Measurements from ENCODE around the gene SLC12A5.

SLC12A5 gene

DNA sequence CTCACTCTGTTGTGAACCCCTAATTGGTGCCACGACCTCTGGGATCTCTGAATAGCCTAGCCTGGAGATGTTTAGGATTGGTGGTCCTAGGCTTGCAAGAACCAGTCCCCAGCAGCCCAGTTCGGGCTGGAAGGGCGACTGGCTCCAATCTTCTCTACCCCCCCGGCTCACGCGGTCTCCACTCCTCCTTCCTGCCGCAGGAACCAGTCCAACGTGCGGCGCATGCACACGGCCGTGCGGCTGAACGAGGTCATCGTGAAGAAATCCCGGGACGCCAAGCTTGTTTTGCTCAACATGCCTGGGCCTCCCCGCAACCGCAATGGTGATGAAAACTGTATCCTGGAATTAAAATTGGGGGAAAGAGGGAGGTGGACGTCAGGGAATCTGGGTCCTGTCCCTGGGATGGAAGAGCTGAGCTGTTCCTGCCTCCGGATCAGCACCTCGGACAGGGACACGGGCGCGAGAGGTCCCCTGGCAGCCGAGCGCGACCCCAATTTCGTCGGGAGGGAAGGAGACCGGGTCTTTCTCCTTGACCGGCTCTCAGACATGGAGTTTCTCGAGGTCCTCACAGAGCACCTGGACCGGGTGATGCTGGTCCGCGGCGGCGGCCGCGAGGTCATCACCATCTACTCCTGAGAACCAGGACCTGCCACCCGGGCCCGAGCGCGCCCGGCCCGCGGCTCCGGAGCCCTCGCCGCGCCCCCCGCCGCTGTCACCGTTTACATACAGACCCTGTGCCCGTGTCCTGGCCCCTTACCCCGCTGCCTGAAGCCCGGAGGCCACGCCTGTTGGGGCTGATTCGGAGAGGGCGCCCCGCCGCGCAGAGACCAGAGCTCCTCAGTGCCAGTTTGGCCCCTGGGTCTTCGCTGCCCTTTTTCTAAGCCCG, 28.2 kb downstream of the SLC12A5 start:
- no peak for DNase-seq

DNA sequence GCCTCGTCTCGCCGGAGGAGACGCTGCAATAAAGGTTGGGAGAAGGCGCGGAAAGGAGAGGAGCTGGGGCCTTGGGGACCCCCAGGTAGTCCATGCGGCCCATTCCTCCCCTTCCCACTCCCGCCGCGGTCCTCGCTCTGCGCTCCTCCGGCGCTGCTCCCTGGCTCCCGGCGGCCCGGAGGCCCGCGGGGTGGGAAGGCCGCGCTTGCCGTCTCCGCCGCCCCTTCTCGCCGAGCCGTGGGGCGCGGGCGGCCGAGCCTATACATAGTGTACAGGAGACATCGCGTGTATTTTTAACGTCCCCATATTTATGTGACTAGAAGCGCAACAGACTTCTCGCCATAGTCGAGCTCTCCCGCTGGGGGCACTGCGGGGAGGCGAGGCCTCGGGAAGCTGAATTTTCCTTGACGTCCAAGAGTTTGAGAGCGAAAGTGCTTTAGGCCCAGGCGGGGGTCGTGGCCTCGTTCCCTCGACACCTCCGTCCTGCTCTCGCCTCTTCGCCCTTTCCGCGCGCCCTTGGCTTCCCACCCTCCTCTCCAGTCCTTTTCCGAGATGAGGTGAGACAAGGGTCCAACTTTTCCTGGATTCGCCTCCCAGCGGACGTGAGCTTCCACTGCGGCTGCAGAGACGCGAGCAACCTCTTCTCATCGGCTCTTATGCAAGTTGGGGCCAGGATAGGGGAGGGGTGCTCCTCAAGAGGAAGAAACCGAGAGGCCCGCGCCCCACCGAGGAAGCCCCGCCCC, 29.0 kb downstream of the SLC12A5 start:
- no peak for DNase-seq

DNA sequence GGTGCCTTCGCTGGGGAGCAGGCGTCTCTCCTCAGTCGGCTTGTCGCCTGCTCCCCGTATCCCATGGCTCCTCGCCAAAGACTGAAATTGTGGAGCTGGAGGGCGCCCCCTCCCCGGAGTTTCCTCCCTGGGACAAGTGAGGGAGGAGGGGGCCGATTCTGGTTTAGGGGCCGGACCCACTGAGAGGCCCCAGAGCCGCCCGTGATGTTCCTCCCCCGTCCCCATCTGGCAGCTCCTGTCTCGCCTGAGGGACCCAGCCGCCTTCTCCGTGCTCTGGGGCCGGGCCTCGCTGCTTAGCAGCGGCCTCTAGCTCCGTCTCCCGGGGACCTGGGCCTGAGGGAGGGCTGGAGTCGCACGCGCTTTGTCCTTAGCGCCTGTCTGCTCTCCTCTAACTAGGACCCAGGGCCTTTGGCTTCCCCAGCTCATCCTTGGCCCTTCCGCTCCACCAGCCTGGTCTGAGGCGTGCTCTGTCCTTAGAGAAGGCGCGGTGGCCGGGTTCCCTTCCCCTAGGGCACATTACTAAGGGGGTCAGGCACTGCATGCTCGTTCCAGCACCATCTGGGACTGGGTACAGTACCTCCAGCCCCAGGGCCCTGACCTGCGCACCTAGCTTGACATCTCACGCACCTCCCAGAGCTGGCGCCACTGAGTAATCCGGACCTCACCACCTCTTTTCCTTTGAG, 29.7 kb downstream of the SLC12A5 start:
- DNase-seq = no peak

DNA sequence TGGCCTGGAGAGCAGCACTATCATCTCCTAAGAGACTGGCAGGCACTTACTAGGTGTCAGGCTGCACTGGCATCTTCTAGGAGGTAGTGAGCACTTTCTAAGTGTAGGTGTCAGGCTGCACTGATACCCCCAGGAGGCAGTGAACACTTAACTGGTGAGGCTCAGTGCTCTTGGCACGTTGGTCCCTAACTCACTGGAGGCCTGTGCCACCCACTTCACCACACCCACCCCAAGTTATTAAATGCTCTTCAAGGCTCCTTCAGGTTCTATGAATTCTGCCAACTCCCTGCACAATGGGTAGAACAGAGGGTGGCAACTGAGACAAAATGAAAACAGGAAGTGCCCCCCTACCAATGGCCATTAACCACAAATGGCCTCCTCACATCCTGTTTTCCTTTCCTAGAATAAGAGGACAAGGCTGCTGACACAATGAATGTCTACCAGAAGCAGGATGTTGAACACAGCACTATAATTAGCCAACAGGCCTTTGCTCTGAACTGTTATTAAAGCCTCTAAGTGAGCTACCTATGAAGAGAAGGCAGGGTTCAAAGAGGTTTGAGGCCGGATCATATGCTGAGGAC, 31.4 kb downstream of the SLC12A5 start:
- no peak for DNase-seq

DNA sequence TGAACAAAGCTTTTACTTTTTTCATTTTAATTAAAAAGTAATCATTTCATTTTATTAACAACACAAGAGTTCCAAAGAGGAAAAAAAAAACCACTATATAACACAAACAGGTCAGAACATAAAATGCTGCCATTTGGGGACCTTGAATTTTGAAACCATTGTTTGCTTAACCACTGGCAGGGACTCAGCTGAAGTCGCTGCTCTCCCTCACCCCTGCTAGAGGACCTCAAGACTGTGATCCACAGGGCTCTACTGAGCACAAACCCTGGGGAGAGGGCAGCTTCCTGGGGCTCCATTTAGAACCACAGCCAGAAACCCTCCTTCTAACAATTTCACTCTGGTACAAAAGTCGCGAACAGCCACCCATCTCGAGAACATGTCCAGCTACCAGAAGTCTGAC, 32.0 kb downstream of the SLC12A5 start:
- DNase-seq = no peak

DNA sequence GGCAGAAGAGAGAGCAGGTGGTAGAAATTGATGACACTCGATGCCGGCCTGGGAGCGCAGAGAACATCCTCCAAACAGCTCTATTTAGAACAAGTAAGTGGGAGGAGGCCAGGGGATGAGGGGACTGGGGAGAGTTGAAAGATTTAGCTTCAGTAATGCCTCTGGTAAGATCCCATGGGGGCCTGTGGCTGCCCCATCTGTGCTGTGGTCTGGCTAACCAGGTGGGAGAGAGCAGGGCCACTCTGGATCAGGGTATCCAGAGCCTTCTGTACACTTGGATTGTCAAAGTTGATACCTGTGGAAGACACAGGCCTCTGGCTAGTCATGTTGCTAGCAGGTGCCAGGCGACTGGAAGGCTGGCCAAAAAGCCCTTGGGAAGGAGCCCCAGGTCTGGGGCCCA, 33.1 kb downstream of the SLC12A5 start:
- no peak for DNase-seq

DNA sequence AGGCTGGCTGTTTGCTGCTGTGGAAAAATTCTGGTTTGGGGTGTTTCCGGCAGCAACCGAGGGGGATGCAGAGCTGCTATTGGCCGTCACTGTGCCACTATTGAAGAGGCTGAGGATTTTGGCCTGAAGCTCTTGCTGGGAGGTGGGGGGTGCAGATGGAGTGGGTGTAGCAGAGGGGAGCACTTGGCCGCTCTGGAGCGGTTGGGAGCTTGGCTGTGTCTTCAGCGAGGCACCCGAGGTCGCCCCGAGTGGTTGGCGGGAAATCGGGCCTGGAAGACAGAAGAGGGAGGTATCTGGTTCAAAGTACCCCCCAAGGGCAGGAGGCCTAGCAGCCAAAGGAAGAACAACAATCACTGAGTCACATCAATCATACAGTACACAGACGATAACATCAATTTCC, 33.6 kb downstream of the SLC12A5 start:
- no peak for DNase-seq

DNA sequence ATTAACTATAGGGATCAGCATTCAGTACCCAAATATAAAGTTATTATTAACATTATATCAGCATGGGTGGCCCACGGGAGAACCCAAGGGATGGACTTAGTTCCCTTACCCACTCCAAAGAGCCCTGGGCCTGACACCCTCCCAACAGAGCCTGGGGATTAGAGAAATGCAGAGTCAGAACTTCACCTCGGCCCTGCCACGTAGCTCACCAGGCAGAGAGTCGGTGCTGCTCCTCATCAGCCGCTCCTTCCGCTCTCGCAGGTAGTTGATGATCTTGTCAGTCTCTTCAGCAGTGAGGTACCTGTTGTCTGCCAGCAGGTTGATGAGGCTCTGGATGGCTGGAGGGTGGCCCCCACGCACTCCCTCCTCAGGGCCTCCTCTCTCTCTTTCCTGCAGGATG, 34.1 kb downstream of the SLC12A5 start:
- no peak for DNase-seq

DNA sequence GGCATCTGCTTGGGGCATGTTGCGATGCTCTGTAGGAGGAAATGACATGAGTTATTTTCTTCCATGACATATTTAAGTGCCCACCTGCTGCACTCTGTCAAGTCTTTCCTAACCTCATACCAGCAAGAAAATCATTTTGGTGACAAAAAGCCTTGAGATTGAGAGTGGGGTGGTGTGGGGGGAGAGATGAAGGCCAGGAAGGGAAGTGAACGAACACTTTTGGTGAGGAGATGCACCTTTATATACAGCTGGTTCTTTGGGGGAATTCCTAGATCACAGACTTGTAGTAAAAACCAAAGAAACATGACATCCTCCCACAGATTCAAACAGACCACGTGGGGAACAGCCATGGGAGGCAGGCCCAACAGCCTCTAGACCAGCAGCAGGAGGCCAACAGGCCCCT, 34.6 kb downstream of the SLC12A5 start:
- DNase-seq = no peak

DNA sequence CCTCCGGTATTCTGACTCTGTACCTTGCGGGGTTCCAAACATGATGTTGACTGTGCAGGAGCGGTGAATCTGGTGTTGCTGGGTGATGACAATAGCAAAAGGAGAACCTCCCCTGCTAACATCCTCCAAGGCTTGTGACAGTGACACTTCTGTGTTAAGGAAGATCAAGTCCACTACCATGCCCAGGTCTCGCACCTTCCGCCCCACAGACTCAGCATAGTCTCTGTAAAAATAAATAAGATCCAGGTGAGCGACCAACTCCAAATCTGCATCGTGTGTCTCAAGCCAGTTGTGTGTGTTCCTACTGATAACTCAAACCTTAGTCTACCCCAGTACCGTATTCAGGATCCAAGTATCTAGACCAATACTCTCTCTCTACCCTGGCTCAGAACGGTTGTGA, 36.0 kb downstream of the SLC12A5 start:
- no peak for DNase-seq

DNA sequence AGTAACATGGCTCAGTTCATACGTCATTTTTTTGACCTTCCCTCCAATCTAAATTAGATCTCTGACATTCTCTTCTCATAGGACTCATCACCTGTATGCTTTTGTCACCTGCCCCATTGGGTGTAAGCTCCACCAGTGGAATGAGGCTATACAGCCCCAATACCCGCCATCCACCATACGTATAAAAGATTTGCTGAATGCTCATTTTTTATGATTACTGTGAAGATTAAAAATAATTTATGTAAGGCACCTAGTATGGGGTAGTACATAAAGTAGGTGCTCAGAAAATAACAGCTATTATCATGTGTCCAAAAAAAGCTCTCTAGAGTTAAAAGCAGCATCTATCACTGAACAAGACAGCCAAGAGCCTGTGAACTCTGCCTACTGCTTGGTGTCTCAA, 36.7 kb downstream of the SLC12A5 start:
- no peak for DNase-seq

DNA sequence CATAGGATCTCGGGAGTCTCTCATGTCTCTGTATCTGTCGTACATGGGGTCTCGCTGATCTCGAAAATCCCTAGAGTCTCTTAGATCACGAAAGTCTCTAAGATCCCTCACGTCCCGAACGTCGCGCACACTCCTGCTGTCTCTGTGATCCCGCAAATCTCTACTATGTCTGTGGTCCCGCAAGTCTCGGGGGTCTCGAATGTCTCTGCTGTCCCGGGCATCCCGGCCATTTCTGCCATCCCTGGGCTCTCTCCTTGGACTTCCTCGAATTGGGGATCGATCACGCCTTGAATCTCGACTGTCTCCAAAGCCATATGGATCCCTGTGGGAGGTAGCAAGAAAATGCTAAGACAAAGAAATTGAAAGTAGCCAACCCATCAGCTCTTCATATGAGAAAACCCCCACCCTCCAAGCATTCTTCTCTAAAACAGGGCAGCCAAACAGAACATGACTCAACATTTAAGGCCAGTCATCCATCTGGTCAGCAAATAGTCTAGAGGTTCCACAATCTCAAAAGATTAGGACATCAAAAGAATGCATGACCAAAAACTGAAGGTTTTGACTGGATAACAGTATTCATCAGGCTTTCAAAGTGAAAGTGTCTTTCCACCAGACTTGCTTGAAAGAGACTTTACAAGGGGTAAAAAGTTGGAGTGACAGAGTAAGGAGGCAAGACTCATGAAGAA, 41.3 kb downstream of the SLC12A5 start:
- DNase-seq = no peak

DNA sequence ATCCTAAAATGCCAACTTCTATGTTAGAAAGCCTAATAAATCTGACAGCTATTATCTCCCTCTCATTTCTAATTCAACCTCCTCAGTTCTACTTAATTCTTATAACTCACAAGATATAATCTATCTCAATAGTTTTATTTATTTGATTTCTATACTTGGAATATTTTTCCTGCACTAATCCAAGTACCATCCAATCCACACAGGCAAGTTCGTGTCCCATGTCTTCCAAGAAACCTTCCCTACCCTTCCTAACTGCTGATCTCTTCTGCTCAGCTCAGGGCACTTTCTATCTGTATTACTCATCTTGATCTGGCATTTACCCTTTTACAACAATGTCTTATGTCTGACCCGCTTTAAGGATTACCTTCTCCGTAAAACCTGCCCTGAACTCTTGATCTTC, 42.6 kb downstream of the SLC12A5 start:
- no peak for DNase-seq

DNA sequence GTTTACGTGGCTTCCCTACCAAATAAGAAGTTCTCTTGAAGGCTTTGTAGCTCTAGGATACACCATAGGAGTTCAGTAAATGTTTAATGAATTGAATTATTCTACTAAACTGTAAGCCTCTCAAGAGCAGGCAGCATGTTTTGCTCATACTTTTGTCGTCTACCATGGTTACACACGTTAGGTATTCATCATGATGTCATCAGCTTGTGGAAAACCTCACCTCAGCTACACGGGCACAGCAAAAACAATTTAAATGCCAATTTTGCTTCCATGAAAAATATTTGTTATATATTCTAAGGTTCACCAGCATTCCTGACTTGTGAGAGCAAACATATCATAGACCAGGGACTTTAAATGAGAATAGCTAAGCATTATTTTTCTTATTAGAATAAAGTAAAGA, 44.0 kb downstream of the SLC12A5 start:
- DNase-seq = no peak

DNA sequence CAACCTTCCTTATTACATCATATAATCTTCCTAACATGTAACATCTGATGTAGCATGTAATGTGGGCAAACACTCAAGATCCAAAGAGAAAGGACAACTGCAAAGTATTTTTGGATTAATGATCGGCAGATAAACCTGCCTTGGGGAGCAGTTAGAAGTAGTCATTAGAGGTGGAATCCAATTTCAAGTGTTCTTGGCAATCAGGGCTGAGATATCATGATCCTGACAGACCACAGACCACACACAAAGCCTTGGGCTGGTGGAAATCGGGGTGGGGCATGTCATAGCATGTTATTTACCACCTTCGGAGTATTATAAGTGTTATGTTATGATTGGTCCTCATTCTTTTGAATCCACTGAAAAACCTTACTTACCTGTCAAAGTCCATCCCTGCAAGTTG, 44.4 kb downstream of the SLC12A5 start:
- peak in 1 of 2 experiments; percentile 4 for DNase-seq

DNA sequence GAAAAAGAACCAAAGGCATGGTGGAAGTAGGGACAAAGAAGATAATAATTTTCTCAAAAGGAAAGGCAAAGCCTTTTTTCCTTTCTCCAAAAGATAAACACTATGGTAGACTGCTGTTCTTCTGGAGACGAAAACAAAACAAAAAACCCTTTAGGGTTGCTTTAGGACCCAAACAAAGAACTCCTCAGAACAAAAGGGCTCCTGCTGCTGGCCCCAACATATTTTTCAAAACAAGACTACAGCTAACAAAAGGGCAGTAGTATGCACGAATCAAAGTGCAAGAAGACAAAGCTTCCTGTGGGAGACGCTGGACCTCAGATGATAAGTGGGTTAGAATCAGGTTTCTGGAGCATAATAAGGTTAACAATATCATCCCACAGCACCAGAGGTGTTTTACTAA, 45.0 kb downstream of the SLC12A5 start:
- no peak for DNase-seq

DNA sequence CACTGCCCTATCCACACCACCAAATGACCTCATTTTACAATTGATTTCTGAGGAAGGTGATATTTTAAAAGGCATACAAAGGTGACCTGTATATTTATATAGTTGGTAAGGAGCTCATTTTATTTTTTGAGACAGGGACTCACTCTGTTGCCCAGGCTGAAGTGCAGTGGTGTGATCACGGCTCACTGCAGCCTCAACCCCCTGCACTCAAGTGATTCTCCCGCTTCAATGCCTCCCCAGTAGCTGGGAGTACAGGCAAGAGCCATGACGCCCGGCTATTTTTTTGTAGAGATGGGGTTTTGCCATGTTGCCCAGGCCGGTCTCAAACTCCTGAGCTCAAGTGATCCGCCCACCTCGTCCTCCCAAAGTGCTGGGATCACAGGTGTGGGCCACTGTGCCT, 47.8 kb downstream of the SLC12A5 start:
- DNase-seq = no peak

DNA sequence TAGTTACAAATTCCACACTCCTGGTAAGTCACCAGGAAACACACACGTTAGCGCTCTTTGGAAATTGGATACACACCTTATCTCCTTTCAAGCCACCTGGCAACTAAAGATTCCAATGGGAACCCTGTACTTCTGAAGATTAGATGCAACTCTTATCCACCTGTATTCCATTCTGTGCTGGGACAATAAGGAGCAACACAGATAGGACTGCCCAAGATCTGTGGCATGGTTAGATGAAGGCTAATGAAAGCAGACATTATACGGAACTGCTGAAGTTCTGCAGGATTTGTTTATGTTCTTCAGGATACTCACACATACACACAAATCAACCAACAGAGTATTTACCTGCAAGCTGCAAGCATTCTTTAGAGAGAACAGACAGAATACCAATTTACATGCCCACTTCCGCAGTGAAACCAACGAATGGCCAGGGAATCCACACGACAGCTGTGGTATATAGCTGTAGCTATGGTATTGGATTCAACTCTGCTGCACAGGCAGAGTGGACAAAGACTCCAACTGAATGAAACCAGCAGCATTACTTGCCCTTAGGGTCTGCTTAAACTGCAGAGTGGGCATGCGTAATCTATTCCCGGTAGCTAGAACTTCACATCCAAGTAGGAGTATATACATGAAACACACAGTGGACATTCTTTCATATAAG, 48.8 kb downstream of the SLC12A5 start:
- no peak for DNase-seq

DNA sequence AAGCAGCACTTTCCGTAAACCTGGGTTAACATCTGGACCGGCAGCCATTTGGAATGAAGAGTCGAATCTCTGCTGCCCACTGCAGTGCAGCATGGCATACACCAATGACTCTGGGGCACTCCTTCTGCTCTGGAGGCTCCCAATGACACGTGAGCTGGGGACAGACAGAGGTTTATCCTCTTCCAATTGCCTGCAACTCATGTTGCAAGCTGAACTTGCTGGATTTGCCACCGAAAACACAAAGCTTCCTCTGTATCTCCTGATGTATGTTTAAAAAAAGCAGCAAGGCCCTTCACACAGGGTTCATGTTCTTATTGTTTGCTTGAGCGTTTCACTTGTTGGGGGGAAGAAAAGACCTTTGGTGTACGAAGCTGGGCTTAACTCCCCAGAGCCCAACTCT, 49.9 kb downstream of the SLC12A5 start:
- DNase-seq = no peak

DNA sequence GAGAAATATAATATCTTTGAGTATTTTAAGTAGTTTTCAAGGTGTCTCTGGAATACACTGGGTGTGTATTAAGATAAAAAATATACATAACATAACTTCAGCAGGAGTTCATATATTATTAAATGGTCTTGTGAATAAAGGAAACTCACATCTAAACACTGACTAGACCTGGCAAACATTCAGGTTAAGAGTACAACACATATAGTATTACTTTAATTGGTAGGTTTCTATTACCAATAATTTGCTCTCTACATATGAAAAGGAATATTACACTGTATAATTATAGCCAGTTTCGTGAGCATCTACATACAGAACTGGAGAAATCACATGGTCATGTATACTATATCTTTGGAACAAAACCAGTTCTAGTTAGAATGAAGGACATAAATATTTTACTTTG, 52.1 kb downstream of the SLC12A5 start:
- DNase-seq = no peak

DNA sequence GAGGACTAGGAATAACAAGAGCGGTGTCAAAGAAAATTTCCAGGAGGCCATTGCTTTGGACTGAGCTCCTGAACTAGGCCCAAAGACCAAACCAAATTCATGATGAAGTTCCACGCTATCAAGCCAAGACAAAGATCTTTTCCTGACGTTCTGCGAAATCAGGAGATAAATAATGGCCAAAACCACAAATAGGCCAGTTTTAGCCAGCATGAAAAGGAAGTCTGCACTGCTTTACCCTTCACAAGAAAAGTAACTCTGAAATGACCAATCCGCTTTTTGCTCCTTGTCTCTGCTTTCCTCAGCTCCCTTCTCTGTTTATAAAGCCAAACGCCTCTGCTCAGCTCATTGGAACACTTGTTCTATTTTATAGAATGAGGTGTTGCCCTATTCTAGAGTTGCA, 54.1 kb downstream of the SLC12A5 start:
- no peak for DNase-seq

DNA sequence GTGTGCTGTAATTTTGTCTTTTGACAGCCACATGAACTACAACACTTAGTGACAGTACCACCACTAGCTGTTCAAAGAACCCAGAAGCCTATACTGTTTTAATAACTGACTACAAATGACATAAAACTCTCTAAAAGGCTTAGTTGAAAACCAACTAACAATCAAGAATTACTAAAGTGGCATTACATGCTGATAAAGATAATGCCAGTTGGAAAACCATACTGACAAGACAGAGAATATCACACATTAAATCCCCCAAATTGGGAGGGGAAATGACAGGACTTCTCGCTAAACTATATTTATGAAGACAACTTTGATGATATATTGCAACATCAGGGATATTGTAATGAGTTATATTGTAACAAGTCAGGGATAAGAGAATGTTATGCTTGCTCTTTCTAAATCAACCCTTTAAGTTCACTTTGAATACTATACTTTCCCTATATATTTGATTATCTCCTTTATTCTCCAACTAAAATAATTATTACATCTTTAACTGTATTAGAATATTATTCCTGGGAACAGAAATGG, 54.6 kb downstream of the SLC12A5 start:
- DNase-seq = no peak

Measured in NCI-H187 (cell line).